GM12892 (cell line): Measurements from ENCODE around the gene RETREG2.

Source experiments
- DNase-seq: peaks from one replicate; pipeline ENCODE4 v3.0.0; 2011; ENCODE audit not compliant: insufficient read length
- FAIRE-seq: peaks from 2 replicates; lab custom pipeline; 2011; peaks lifted over from hg19 to GRCh38; lab: Jason Lieb, UNC
- POLR2A ChIP-seq: IDR thresholded peaks from 2 replicates; pipeline ENCODE4 v1.6.1; 2011; ENCODE audit warnings: low read depth, low read length, control low read depth
- POLR2AphosphoS5 ChIP-seq: IDR thresholded peaks from 2 replicates; pipeline ENCODE4 v1.6.1; 2011; ENCODE audit warnings: low read depth, low read length, control low read depth
- TAF1 ChIP-seq: IDR thresholded peaks from 2 replicates; pipeline ENCODE4 v1.6.1; 2011; ENCODE audit warnings: low read depth, mild to moderate bottlenecking, control low read depth, low read length, borderline replicate concordance

Gene RETREG2

GRCh38 chr2:219223831-219224610 is 45.9 kb downstream of the RETREG2 start:
- TF ChIP-seq TAF1 (no peak), POLR2A (no peak), POLR2AphosphoS5 (no peak)
- no peak for FAIRE-seq
- no peak for DNase-seq

GRCh38 chr2:219225350-219225749 is 47.3 kb downstream of the RETREG2 start:
- no peak for DNase-seq
- TF ChIP-seq TAF1 (no peak), POLR2A (no peak), POLR2AphosphoS5 (no peak)
- no peak for FAIRE-seq

GRCh38 chr2:219228041-219228910 is 50.2 kb downstream of the RETREG2 start:
- no peak for DNase-seq
- TF ChIP-seq POLR2A (no peak), TAF1 (no peak), POLR2AphosphoS5 (no peak)
- peak; percentile 33 for FAIRE-seq

- DNase-seq (no peak), FAIRE-seq (no peak)
- TF ChIP-seq TAF1 (no peak), POLR2A (no peak), POLR2AphosphoS5 (no peak)
Measured at GRCh38 chr2:219228911-219229304, 50.8 kb downstream of the RETREG2 start.

GRCh38 chr2:219229305-219230058 is 51.4 kb downstream of the RETREG2 start, which contains the start of the genes ANKZF1 and ATG9A:
ANKZF1 (plus strand) TSS chr2:219229806; CDS start chr2:219230258, 452 bp downstream.
ATG9A (minus strand) TSS chr2:219229636; CDS start chr2:219228024, 1,612 bp downstream.
- TF ChIP-seq TAF1, result peak; percentile 64; the same call in 1 of the 2 replicates
- TF ChIP-seq POLR2A, result peak; percentile 84
- peak; percentile 68 for TF ChIP-seq POLR2AphosphoS5
- DNase-seq, result peak; percentile 99
- FAIRE-seq, result peak; percentile 99

- DNase-seq, result no peak
- TF ChIP-seq TAF1 (no peak), POLR2A (no peak), POLR2AphosphoS5 (no peak)
- FAIRE-seq, result no peak
Measured at GRCh38 chr2:219230059-219230540, 52.0 kb downstream of the RETREG2 start.

- DNase-seq (no peak), FAIRE-seq (no peak)
- no peak for TF ChIP-seq POLR2AphosphoS5
Measured at GRCh38 chr2:219234331-219234730, 56.3 kb downstream of the RETREG2 start.
